ES-I3 (cell line): ENCODE measurements around the gene CFAP91.
A peak's percentile ranks its signal among the peaks of the same experiment; 100 is the strongest.

Experiments
- H3K36me3 ChIP-seq: 2 replicates; pipeline ENCODE4 v1.6.1; 2013; ENCODE audit warnings: mild to moderate bottlenecking, low read length, control low read depth, moderate library complexity; ENCODE audit not compliant: insufficient read depth
- H3K4me1 ChIP-seq: 2 replicates; pipeline ENCODE4 v1.6.1; 2013; ENCODE audit warnings: mild to moderate bottlenecking, control low read depth, low read length; ENCODE audit not compliant: insufficient read depth
- H3K9ac ChIP-seq: 2 replicates; pipeline ENCODE4 v1.6.1; 2013; ENCODE audit warnings: low read depth, mild to moderate bottlenecking, low read length, moderate library complexity
- H3K9me3 ChIP-seq: 2 replicates; pipeline ENCODE4 v1.6.1; 2013; ENCODE audit warnings: mild to moderate bottlenecking, low read length, moderate library complexity; ENCODE audit not compliant: control insufficient read depth, insufficient read depth

Gene CFAP91

GRCh38 chr3:119700920-119701734 lies 1.7 kb upstream of the CFAP91 start:
- H3K9me3 ChIP-seq: no peaks in the 10 kb centered on the region
- H3K9ac ChIP-seq: no peak overlapping the region
- H3K36me3 ChIP-seq: no peaks in the 10 kb centered on the region
- H3K4me1 ChIP-seq: no peaks in the 10 kb centered on the region

GRCh38 chr3:119703820-119704531 lies 1.2 kb downstream of the CFAP91 start:
- H3K9ac ChIP-seq: peak overlapping the region; percentile 81; the same call in 1 of the 2 replicates
- H3K9me3 ChIP-seq: no peaks in the 10 kb centered on the region
- H3K4me1 ChIP-seq: no peaks in the 10 kb centered on the region
- no peaks in the 10 kb centered on the region for H3K36me3 ChIP-seq

GRCh38 chr3:119715105-119715504 lies 12.3 kb downstream of the CFAP91 start:
- H3K9me3 ChIP-seq: no peaks in the 10 kb centered on the region
- H3K4me1 ChIP-seq: no peaks in the 10 kb centered on the region
- no peak overlapping the region for H3K9ac ChIP-seq
- no peaks in the 10 kb centered on the region for H3K36me3 ChIP-seq

GRCh38 chr3:119716998-119717397 lies 14.2 kb downstream of the CFAP91 start:
- H3K36me3 ChIP-seq: no peaks in the 10 kb centered on the region
- H3K9me3 ChIP-seq: no peaks in the 10 kb centered on the region
- H3K4me1 ChIP-seq: no peaks in the 10 kb centered on the region
- H3K9ac ChIP-seq: no peak overlapping the region

- no peaks in the 10 kb centered on the region for H3K4me1 ChIP-seq
- H3K36me3 ChIP-seq: no peaks in the 10 kb centered on the region
- H3K9me3 ChIP-seq: no peaks in the 10 kb centered on the region
- H3K9ac ChIP-seq: no peak overlapping the region
Observed at GRCh38 chr3:119717520-119717919, 14.7 kb downstream of the CFAP91 start.

GRCh38 chr3:119723022-119723421 lies 20.2 kb downstream of the CFAP91 start:
- Histone ChIP-seq H3K9me3 (no peaks in the 10 kb centered on the region), H3K9ac (no peak overlapping the region), H3K36me3 (no peaks in the 10 kb centered on the region), H3K4me1 (no peaks in the 10 kb centered on the region)

- Histone ChIP-seq H3K36me3 (no peaks in the 10 kb centered on the region), H3K9me3 (no peaks in the 10 kb centered on the region), H3K9ac (no peak overlapping the region), H3K4me1 (peaks cover 6% of the 10 kb centered on the region)
Observed at GRCh38 chr3:119726909-119727308, 24.1 kb downstream of the CFAP91 start.

- peaks cover 9% of the 10 kb centered on the region for H3K4me1 ChIP-seq
- no peak overlapping the region for H3K9ac ChIP-seq
- no peaks in the 10 kb centered on the region for H3K36me3 ChIP-seq
- no peaks in the 10 kb centered on the region for H3K9me3 ChIP-seq
Observed at GRCh38 chr3:119729996-119730395, 27.2 kb downstream of the CFAP91 start.

- H3K4me1 ChIP-seq: peaks cover 9% of the 10 kb centered on the region
- H3K9me3 ChIP-seq: no peaks in the 10 kb centered on the region
- H3K36me3 ChIP-seq: no peaks in the 10 kb centered on the region
- no peak overlapping the region; the same call in 1 of the 2 replicates for H3K9ac ChIP-seq
Observed at GRCh38 chr3:119731560-119732343, 28.9 kb downstream of the CFAP91 start.

- no peak overlapping the region for H3K9ac ChIP-seq
- H3K9me3 ChIP-seq: no peaks in the 10 kb centered on the region
- peaks cover 9% of the 10 kb centered on the region for H3K4me1 ChIP-seq
- no peaks in the 10 kb centered on the region for H3K36me3 ChIP-seq
Observed at GRCh38 chr3:119733812-119734211, 31.0 kb downstream of the CFAP91 start.

- Histone ChIP-seq H3K4me1 (no peaks in the 10 kb centered on the region), H3K9me3 (no peaks in the 10 kb centered on the region), H3K36me3 (no peaks in the 10 kb centered on the region), H3K9ac (no peak overlapping the region)
Observed at GRCh38 chr3:119738741-119739140, 35.9 kb downstream of the CFAP91 start.

- no peaks in the 10 kb centered on the region for H3K36me3 ChIP-seq
- H3K9me3 ChIP-seq: no peaks in the 10 kb centered on the region
- H3K9ac ChIP-seq: no peak overlapping the region
- H3K4me1 ChIP-seq: no peaks in the 10 kb centered on the region
Observed at GRCh38 chr3:119741657-119742590, 39.1 kb downstream of the CFAP91 start.

GRCh38 chr3:119743921-119744320 lies 41.1 kb downstream of the CFAP91 start:
- no peaks in the 10 kb centered on the region for H3K9me3 ChIP-seq
- H3K36me3 ChIP-seq: no peaks in the 10 kb centered on the region
- H3K9ac ChIP-seq: no peak overlapping the region
- no peaks in the 10 kb centered on the region for H3K4me1 ChIP-seq

GRCh38 chr3:119745942-119746341 lies 43.1 kb downstream of the CFAP91 start:
- Histone ChIP-seq H3K9ac (no peak overlapping the region), H3K9me3 (no peaks in the 10 kb centered on the region), H3K4me1 (no peaks in the 10 kb centered on the region), H3K36me3 (no peaks in the 10 kb centered on the region)
